ENCODE data around the gene ANKS1A.

ANKS1A gene

DNA sequence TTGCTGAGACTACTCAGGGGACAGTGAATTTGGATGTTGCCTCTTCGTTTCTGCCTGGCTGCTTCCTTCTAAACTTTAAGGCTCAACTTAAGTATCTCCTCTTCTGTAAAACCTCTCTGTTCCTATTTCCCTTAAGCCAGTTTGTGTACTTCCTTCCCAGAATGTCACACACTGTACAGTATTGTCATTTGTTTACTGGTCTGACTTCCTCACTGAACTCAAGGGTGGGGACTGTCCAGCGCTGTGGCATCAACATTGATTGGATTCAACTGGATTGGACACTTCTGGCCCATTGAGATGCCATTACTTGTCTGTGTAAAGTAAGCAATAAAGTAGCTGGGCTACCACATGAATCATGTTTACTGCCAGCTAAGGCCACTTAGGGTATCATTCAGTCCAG, 69.7 kb downstream of the ANKS1A start:
- Histone ChIP-seq H3K4me3 (ENCODE audit: low read depth, low read length) (no peak overlapping the region), H3K27ac (ENCODE audit: extremely low read depth, low read depth, low read length) (no peak overlapping the region), H3K9me3 (ENCODE audit: control insufficient read depth, insufficient read depth, low read depth, low read length) (no peaks in the 10 kb centered on the region), H3K36me3 (ENCODE audit: control insufficient read depth in 2 of 2, insufficient read depth in 1 of 2, low read length in 2 of 2) (no peaks in the 10 kb centered on the region), H3K4me1 (ENCODE audit: control insufficient read depth, insufficient read depth, low read length) (peaks cover 17% of the 10 kb centered on the region)
- ChIA-PET POLR2A (no interaction called here), CTCF (interaction anchor here (0.6 kb wide), 1 partner anchor 42 kb away, joined by 3 read pairs; no protein-coding TSS in a partner anchor)
- TF ChIP-seq ZEB2 (tag by site-specific recombination; IDR thresholded peaks at IDR 0.05) (no peak), ZNF530 (tag by site-specific recombination; IDR thresholded peaks at IDR 0.05; ENCODE audit: low read depth) (no peak), ZNF23 (tag by site-specific recombination; IDR thresholded peaks at IDR 0.05; ENCODE audit: borderline replicate concordance) (no peak), ZNF776 (tag by site-specific recombination; IDR thresholded peaks at IDR 0.05; ENCODE audit: borderline replicate concordance) (no peak), KLF1 (tag by site-specific recombination; IDR thresholded peaks at IDR 0.05) (no peak), RBAK (tag by site-specific recombination; IDR thresholded peaks at IDR 0.05) (no peak), ZSCAN30 (tag by site-specific recombination; IDR thresholded peaks at IDR 0.05) (no peak), ZNF747 (tag by site-specific recombination; IDR thresholded peaks at IDR 0.05) (no peak), ZNF704 (tag by site-specific recombination; IDR thresholded peaks at IDR 0.05) (no peak)
- TF ChIP-seq, protein P1, sequence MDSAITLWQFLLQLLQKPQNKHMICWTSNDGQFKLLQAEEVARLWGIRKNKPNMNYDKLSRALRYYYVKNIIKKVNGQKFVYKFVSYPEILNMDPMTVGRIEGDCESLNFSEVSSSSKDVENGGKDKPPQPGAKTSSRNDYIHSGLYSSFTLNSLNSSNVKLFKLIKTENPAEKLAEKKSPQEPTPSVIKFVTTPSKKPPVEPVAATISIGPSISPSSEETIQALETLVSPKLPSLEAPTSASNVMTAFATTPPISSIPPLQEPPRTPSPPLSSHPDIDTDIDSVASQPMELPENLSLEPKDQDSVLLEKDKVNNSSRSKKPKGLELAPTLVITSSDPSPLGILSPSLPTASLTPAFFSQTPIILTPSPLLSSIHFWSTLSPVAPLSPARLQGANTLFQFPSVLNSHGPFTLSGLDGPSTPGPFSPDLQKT (IDR thresholded peaks at IDR 0.05; ENCODE audit: borderline replicate concordance, low read depth, low read length): no peak

DNA sequence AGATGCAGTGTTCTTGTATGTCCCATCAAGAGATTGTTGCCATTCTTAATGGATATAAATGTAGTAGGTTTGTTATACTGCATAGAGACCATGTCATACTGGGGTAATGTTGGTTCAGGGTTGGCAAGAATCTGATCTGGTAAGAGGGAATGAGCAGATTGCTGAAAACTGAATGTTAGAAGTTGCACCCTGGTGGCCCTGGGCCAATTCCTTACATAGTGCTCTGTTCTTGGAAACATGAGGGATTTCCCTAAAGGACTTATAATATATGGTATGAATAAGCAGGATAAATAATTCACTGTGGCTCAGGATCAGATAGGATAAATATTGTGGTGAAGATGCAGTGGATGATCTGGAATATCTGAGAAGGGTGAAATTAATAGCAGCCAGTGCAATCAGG, 70.2 kb downstream of the ANKS1A start:
- no peak overlapping the region for H3K4me3 ChIP-seq (ENCODE audit: low read depth, low read length)
- H3K27ac ChIP-seq (ENCODE audit: extremely low read depth, low read depth, low read length): no peak overlapping the region
- no peaks in the 10 kb centered on the region for H3K9me3 ChIP-seq (ENCODE audit: control insufficient read depth, insufficient read depth, low read depth, low read length)
- CTCF ChIA-PET: no interaction called here
- TF ChIP-seq KLF10 (tag by site-specific recombination; IDR thresholded peaks at IDR 0.05): no peak
- TF ChIP-seq ZNF404 (tag by site-specific recombination; IDR thresholded peaks at IDR 0.05): no peak
- TF ChIP-seq ZNF521 (tag by site-specific recombination; IDR thresholded peaks at IDR 0.05): no peak
- TF ChIP-seq PBX3 (CRISPR knock-in tag; IDR thresholded peaks at IDR 0.05): no peak
- no peak for TF ChIP-seq GLI4 (tag by site-specific recombination; IDR thresholded peaks at IDR 0.05)
- TF ChIP-seq ZNF449 (tag by site-specific recombination; IDR thresholded peaks at IDR 0.05): no peak
- TF ChIP-seq ZBTB26 (tag by site-specific recombination; optimal IDR thresholded peaks at IDR 0.05): no peak
- no peak for TF ChIP-seq KLF7 (tag by site-specific recombination; IDR thresholded peaks at IDR 0.05; ENCODE audit: borderline replicate concordance)
- no peak for TF ChIP-seq ZNF211 (tag by site-specific recombination; IDR thresholded peaks at IDR 0.05; ENCODE audit: low read depth)
- no peak for TF ChIP-seq YY2 (tag by site-specific recombination; IDR thresholded peaks at IDR 0.05)
- TF ChIP-seq ZBTB21 (tag by site-specific recombination; IDR thresholded peaks at IDR 0.05): no peak
- no peak for TF ChIP-seq ZNF747 (tag by site-specific recombination; IDR thresholded peaks at IDR 0.05)
- TF ChIP-seq, protein P2, sequence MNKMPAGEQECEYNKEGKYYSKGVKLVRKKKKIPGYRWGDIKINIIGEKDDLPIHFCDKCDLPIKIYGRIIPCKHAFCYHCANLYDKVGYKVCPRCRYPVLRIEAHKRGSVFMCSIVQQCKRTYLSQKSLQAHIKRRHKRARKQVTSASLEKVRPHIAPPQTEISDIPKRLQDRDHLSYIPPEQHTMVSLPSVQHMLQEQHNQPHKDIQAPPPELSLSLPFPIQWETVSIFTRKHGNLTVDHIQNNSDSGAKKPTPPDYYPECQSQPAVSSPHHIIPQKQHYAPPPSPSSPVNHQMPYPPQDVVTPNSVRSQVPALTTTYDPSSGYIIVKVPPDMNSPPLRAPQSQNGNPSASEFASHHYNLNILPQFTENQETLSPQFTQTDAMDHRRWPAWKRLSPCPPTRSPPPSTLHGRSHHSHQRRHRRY (tag by site-specific recombination; IDR thresholded peaks at IDR 0.05): no peak
- no peak for TF ChIP-seq ZNF157 (tag by site-specific recombination; IDR thresholded peaks at IDR 0.05)
- TF ChIP-seq ZNF792 (tag by site-specific recombination; IDR thresholded peaks at IDR 0.05): no peak
- H3K36me3 ChIP-seq (ENCODE audit: control insufficient read depth in 2 of 2, insufficient read depth in 1 of 2, low read length in 2 of 2): no peaks in the 10 kb centered on the region
- peaks cover 14% of the 10 kb centered on the region for H3K4me1 ChIP-seq (ENCODE audit: control insufficient read depth, insufficient read depth, low read length)
- POLR2A ChIA-PET: no interaction called here

Data from HEK293 (cell line).